HK-2 (cell line): Measurements from ENCODE around the gene SLC37A1.

ENCODE experiments used
- DNase-seq: peaks from one replicate; pipeline ENCODE4 v3.0.0-alpha.2; 2018; ENCODE audit not compliant: unreplicated experiment

Gene SLC37A1

GRCh38 chr21:42507418-42507817 is 6.2 kb upstream of the SLC37A1 start:
- DNase-seq, result no peak

- no peak for DNase-seq
Measured at GRCh38 chr21:42508371-42508770, 5.3 kb upstream of the SLC37A1 start.

GRCh38 chr21:42509244-42509643 is 4.4 kb upstream of the SLC37A1 start:
- DNase-seq, result no peak

DNA sequence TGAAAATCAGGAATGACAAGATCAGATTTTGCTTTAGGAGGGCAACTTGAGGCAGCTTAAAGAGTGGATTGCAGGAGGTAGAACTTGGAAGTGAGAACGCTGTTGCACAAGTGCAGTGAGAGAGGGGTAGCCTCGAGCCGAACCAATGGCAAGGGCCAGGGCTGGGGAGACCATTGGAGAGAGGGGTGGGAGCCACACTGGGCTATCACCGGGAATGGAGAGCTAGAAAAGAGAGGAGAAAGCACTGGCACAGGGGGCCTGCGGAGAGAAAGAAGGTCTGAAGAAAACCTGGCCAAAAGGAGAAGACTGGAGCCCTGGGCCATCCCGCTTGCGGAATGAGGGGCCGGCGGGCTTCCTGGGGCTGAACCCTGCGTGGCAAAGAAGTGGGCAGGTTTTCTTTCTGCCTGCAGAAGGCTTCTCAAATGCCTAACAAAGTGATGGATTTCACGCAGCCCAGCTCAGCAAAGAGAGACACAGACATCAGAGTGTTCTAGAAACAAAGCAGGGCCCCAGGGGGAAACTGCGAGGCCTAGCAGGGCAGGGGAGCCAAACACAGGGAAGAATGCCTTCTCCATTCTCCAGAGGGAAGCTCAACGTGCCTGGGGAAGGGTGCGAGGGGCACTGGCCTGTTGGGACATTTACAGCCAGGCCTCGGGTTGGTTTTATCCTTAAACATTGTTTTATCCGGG is 1.2 kb upstream of the SLC37A1 start:
- DNase-seq, result no peak

DNA sequence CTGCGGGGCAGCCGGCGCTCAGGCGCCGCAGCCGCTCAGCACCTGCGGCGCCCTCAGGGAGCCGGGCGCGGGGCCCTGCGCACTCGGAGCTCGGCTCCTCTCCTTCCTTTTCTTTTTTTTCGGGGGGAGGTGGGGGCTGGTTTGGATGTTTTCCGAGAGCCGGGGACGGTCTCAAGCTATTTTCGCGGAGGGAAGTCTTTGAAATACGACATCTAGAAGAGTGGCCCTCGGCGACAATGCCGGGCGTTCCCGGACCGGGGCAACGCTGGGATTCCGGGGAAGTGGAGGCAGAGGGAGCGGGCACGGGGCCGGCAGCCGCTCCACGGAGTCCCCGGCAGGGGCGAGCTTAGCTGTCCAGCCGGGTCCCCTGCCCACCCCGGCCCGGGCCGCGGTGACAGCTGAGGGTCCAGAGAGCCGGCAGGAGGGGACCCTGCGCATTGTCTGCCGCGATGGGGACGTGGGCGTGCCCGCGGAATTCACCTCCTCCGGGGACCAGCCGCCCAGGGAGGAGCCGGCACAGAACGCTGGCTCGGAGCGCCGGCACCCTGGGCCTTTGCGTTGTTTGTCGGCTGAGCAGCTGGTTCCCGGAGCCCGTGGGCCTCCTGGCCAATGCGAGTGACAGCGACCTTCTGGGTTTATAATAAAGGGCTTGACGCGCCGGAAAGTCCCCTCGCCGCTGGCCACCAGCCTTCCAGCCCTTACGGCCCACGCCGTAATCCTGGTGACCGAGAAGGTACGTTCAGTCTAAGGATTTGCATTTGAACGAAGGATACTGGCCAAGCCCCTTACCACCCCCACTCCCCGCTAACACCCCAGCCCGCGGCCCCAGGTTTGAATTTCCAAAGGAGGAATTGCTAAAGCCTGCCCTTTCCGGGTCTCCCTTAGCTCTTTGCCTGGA is 582 bp downstream of the SLC37A1 start:
- no peak for DNase-seq

DNA sequence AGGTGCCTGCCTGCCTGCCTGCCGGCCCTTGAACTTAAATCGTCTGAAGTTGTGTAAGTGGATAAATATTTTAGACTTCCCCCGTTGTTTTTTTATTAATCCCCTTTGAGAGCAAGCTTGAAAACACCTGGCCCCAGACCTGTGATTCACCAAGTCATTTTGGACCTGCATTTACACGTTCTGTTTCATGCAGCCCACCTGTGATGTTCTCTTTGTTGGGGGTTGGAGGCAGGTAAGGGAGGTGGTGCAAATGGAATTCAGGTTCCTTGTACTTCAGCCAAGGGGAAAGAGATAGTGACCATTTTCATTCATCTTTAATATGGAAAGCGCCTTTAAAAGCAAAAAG is 1.2 kb downstream of the SLC37A1 start:
- DNase-seq, result no peak

DNA sequence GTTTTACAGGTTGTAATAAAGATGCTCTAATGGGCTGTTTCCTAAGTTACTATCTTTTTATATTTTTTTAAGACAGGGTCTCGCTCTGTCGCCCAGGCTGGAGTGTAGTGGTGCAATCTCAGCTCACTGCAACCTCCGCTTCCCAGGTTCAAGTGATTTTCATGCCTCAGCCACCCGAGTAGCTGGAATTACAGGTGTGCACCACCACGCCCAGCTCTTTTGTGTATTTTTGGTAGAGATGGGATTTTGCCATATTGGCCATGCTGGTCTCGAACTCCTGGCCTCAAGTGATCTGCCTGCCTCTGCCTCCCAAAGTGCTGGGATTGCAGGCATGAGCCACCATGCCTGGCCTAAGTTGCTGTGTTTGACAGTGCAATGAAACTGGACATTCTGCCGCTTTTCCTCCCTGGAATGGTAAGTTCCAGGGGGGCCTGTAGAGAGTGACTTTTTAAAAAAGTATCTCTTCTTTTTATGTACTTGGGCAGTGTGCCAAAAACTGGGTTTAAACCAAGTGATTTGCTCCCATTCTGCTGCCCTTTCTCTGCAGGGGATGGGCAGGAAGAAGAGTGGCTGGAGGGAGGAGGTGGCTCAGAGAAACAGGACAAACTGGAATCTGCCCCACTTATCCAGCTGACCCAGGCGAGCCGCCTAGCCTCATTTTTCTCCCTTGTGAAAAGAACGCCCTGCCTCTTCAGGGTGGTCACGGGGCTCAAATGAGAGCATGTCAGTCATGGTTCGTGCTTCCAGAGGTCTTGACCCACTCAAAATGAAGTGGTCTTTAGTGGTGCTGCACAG is 2.3 kb downstream of the SLC37A1 start:
- no peak for DNase-seq

GRCh38 chr21:42518215-42518614 is 4.6 kb downstream of the SLC37A1 start:
- peak; percentile 62 for DNase-seq

DNA sequence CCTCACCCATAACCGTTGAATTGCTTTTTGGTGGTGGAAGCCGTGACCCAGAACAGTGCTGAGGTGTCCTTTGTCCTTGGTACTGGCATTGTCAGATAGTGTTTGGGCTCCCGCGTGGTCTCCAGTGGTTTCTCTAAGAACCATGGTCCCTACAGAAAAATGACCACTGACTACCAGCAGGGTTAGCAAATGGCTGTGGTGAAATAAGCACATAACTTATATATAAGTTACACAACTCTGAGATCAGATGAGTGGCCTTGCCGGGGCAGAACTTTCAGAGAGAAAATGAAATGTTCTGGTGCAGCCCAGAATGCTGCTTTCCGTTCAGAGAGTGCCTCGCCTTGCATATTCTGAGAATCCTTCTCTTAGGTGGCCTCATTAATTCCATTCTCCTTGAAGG is 5.0 kb downstream of the SLC37A1 start:
- DNase-seq, result no peak

DNA sequence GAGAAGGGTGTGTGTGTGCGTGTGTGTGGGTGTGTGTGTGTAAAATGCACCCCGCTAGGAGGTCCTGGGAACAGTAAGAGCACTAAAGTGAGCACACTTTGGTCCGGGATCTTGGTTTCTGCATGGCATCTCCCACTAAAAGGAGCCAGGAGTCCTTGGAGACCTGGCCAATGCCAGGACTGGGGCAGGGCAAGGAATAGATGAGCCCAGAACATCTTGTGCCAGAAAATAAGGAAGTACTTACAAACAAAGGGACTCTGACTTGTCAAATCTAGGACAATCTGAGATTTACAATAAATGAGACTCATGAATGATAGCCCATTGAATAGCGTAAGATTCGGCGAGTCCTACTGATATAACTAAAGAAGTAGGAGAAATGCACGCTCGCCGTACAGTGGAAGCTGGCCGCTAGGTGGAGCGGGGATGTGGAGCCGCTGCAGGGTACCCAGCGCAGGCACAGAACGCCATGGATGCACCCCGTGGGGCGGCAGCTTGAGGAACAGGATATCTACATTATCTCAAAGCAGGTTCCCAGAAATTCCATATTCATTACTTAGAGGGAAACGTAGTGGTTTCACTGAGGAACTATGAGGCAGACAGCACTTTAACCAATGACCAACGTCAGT is 7.1 kb downstream of the SLC37A1 start:
- DNase-seq, result no peak

DNA sequence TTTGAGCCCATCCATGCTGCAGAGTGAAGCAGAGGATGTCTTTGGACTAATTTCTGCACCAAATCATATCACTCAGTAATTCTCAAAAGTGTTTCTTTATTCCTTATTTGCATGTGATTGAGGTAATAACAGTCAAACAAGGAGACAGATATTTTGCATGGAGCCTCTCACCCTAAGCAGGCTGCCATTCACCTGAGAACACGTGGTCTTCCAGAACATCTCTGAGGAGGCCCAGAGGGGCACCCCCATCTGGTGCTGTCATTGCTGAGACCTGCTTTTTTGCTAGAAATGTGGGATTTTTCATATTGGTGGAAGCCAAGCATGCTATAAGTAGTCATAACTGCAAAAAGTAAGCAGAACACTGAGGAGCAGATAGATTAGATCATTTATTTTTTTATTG is 7.7 kb downstream of the SLC37A1 start:
- no peak for DNase-seq

DNA sequence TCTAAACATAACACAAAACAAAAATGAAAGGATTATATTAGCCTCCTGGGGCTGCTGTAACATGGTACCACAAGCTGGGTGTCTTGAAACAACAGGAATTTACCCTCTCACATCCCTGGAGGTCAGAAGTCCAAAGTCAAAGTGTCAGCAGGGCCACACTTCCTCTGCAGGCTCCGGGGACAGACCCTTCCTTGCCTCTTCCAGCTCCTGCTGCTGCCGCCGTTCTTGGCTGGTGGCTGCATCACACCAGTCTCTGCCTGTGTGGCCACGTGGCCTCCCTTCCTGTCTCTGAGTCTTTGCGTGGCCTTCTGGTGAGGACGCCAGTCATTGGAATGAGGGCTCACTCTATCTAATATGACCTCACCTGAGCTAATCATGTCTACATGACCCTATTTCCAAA is 8.2 kb downstream of the SLC37A1 start:
- no peak for DNase-seq

GRCh38 chr21:42522271-42522670 is 8.6 kb downstream of the SLC37A1 start:
- no peak for DNase-seq

DNA sequence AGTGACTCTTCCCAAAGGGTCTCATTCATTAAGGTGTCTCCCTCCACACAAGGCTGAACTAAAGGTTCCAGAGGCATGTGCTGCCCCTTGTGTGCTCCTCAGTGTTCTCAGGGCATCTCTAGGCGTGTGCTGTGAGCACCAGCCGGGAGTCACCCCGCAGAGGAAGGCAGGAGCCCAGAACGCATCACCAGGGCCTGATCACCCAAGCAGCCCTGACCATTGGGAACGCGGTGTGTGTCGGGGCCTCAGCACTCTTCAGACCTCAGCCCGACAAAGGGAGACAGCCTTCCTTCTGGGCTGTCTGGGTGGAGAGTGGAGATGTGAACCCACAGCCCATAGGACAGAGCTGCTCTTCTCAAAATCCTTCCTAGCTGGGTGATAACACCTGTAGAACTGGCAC is 9.1 kb downstream of the SLC37A1 start:
- DNase-seq, result no peak

GRCh38 chr21:42523211-42523610 is 9.6 kb downstream of the SLC37A1 start:
- DNase-seq, result no peak

GRCh38 chr21:42523941-42524340 is 10.3 kb downstream of the SLC37A1 start:
- no peak for DNase-seq

- no peak for DNase-seq
Measured at GRCh38 chr21:42524341-42525028, 10.8 kb downstream of the SLC37A1 start.

GRCh38 chr21:42525029-42525581 is 11.5 kb downstream of the SLC37A1 start:
- no peak for DNase-seq

DNA sequence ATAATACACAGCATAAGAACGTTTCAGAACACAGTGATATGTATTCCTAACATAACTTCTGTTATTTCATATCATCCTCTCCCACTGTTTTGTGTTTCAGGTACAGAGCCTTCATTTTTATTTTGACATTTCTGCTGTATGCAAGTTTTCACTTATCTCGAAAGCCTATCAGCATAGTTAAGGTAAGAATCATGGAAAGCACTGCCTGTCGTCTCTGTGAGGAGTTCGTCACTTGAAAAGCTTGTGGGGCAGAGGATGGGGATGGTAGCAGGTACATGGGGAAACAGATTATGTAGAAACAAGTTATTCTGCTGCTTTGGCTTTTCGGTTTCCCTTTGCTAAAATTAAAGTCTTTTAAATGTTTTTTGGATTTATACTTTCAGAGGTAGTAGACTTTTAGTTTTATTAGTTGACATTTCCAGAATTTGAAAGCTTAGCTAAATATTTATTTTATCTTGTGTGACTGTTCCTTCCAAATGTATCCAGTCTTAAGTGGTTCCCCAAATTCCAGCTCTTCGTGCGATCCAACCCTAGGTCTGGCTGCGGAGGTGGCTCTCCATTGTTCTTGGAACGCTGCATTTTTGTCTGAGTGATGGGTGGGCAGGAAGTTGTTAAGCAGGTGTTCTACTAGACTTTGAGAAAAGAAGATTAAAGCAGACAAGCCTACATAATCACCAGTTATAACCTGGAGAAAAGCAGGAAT is 12.2 kb downstream of the SLC37A1 start:
- DNase-seq, result no peak

- no peak for DNase-seq
Measured at GRCh38 chr21:42526379-42526727, 12.7 kb downstream of the SLC37A1 start.

GRCh38 chr21:42527127-42527488 is 13.5 kb downstream of the SLC37A1 start:
- DNase-seq, result no peak
